Activated T-cell treated with anti-CD3 and anti-CD28 coated beads, Interleukin-2, amount 50 U/mL, for 72 hours (primary cell): ENCODE measurements around the gene RHCE. TPM values are rescaled to one million over a fixed set of nuclear protein-coding genes. Genes with fewer than 3 reads are reported as not detected.
"Not testable (repeated sequence)": the region's sequence is repeated elsewhere in the genome, so short reads cannot be mapped to it uniquely, and the experiment has no call there.

Experiments
- ATAC-seq, 2 donors: fragments of 150-1000 bp; cut with Tn5 transposase; replicated peaks in 1 of 2; 2 replicates each; pipeline ENCODE4 v1.10.0; 2021; ENCODE audit warnings: moderate library complexity in 2 of 2, mild to moderate bottlenecking in 1 of 2
- DNase-seq, 2 donors: peaks; one replicate each; pipeline ENCODE4 v3.0.0; 2021 to 2022; ENCODE audit warnings: mixed read lengths in 1 of 2
- H3K27ac Mint-ChIP-seq: one replicate; pipeline ENCODE4 v1.8.0; 2022; ENCODE audit warnings: mild to moderate bottlenecking, moderate library complexity, mixed read lengths
- H3K27me3 Mint-ChIP-seq: one replicate; pipeline ENCODE4 v1.8.0; 2022; ENCODE audit warnings: low read depth, mixed read lengths
- H3K36me3 Mint-ChIP-seq, 2 donors: one replicate each; pipeline ENCODE4 v1.8.0; 2022; ENCODE audit warnings: mixed read lengths in 2 of 2, mild to moderate bottlenecking in 1 of 2; ENCODE audit not compliant: insufficient read depth in 2 of 2
- H3K4me1 Mint-ChIP-seq: one replicate; pipeline ENCODE4 v1.8.0; 2022; ENCODE audit warnings: low read depth, mixed read lengths
- H3K4me3 Mint-ChIP-seq, 2 donors: one replicate each; pipeline ENCODE4 v1.8.0; 2022; ENCODE audit warnings: mild to moderate bottlenecking in 2 of 2, mixed read lengths in 2 of 2, moderate library complexity in 2 of 2
- H3K9me3 Mint-ChIP-seq, 2 donors: one replicate each; pipeline ENCODE4 v1.8.0; 2022; ENCODE audit warnings: mixed read lengths in 2 of 2
- total RNA-seq, 2 donors: library from RNA; stranded (reverse); gene quantifications; one replicate each; pipeline ENCODE4 v1.2.3, GENCODE V29; 2022

The RHCE gene
- total RNA-seq, 2 donors from 2014 or later: 0.72 TPM; not detected in 1

- H3K4me3 Mint-ChIP-seq, H3K27ac Mint-ChIP-seq, DNase-seq, H3K36me3 Mint-ChIP-seq, H3K27me3 Mint-ChIP-seq, H3K9me3 Mint-ChIP-seq, H3K4me1 Mint-ChIP-seq: not testable (repeated sequence)
- peak in 1 of 2 donors; percentile 32 for ATAC-seq
Observed at GRCh38 chr1:25405731-25406305, 14.8 kb downstream of the RHCE start.

DNA sequence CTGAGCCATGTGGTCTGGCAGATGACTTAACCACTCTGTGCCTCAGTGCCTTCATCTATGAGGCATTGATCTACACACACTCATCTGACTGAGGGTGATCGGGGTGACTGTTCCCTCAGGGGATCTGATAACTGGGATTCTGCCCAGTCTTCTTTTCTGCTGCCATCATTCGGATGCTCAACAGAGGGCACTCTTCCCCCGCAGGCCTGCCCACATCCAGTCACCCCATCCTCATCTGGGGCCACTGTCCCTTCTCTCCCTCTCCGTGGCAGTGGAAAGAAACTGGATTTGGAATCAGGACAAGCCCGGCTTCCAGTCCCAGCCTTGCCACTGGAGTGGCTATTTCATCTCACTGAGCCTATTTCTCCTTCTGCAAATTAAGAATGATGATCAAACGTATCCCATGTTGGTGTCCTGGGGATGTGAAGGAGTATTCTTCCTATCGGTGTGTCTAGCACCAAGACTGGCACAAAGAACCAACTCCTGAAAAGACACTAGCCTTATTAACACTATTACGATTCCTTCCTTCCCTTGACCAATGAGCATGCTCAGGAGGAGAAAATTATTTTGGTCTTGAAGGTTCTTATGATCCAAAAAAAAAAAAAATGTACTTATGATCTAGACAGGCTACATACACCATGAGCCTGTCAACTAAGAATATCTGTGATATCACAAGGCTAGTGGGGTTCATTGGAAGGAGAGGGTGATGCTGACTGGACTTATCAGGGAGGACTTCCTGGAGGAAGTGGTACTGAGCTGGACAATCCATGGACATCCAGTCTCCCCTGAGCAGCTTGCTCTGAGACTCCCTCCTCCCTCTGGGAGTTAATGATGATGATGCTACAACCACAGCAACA lies 17.4 kb downstream of the RHCE start:
- H3K4me1 Mint-ChIP-seq, H3K27ac Mint-ChIP-seq, H3K36me3 Mint-ChIP-seq, H3K4me3 Mint-ChIP-seq, H3K27me3 Mint-ChIP-seq, H3K9me3 Mint-ChIP-seq: not testable (repeated sequence)
- DNase-seq (peak in 1 of 2 donors; percentile 20), ATAC-seq (peak; percentile 77 to 81)

DNA sequence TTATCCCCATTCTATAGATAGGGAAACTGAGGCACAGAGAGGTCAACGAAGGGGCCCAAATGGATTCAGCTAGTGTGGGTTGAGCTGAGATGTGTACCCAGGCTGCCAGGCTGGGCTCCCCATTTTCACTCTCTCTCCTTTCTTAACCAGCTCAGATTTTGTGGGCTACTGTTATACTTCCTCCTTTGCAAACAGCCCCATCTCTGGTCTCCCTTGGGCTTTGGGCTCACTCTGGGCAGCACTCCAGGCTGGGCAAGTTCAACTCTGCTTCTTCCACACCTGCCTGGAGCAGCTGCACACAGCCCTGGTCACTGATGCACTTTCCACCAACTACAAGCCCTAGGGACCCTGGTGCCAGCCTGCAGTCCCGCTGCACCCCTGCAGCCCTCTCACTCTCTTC lies 22.5 kb downstream of the RHCE start:
- DNase-seq, H3K27me3 Mint-ChIP-seq, H3K36me3 Mint-ChIP-seq, H3K4me3 Mint-ChIP-seq, ATAC-seq, H3K27ac Mint-ChIP-seq, H3K9me3 Mint-ChIP-seq, H3K4me1 Mint-ChIP-seq: not testable (repeated sequence)

DNA sequence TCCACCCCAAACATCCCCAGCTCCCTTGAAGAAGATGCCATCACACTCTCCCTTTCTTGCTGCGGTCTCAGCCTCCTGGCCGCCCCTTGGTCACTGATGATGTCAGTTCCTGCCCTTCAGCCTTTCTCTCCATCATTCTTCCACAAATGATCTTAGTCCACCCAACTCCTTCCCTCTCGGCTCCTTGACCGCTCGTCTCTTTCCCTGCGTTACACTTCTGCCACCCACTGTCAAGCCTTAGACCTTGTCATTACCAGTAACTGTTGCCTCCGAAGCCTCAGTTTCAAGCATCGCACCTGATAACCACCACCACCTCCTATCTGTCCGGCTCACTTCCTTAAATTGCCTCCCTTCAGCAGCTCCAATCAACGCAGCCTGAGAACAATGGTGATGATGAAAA lies 23.1 kb downstream of the RHCE start:
- DNase-seq, H3K4me3 Mint-ChIP-seq, H3K4me1 Mint-ChIP-seq, ATAC-seq, H3K27me3 Mint-ChIP-seq, H3K9me3 Mint-ChIP-seq, H3K36me3 Mint-ChIP-seq, H3K27ac Mint-ChIP-seq: not testable (repeated sequence)

GRCh38 chr1:25392841-25393240 lies 27.8 kb downstream of the RHCE start:
- no peak for DNase-seq
- H3K27me3 Mint-ChIP-seq: no peaks in the 10 kb centered on the region
- no peak overlapping the region for H3K4me3 Mint-ChIP-seq
- H3K4me1 Mint-ChIP-seq: no peaks in the 10 kb centered on the region
- no peak for ATAC-seq
- no peak overlapping the region for H3K27ac Mint-ChIP-seq
- H3K9me3 Mint-ChIP-seq: no peaks in the 10 kb centered on the region
- no peaks in the 10 kb centered on the region for H3K36me3 Mint-ChIP-seq

GRCh38 chr1:25389721-25390120 lies 30.9 kb downstream of the RHCE start:
- not testable (repeated sequence) for DNase-seq

DNA sequence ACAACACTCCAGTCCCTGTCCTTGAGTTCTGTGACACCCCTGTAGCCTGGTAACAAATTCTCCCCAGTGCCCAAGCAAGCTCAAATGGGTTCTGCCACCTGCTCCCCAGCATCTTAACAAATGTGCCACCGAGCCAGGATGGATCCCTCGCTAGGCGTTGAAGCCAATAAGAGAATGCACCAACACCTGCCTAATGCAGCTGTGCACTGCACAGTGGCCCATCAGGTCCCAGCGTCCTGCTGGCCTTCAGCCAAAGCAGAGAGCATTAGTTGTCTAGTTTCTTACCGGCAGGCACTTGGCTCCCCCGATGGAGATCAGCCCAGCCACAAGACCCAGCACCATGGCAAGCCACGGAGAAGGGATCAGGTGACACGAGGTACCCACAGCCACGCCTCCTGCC lies 31.9 kb downstream of the RHCE start:
- not testable (repeated sequence) for H3K4me1 Mint-ChIP-seq, H3K27ac Mint-ChIP-seq, ATAC-seq

More at GRCh38 chr1:25389721-25390120, 30.9 kb downstream of the RHCE start:
- H3K4me1 Mint-ChIP-seq, H3K9me3 Mint-ChIP-seq, H3K4me3 Mint-ChIP-seq, H3K27ac Mint-ChIP-seq, H3K36me3 Mint-ChIP-seq, ATAC-seq, H3K27me3 Mint-ChIP-seq: not testable (repeated sequence)

DNA sequence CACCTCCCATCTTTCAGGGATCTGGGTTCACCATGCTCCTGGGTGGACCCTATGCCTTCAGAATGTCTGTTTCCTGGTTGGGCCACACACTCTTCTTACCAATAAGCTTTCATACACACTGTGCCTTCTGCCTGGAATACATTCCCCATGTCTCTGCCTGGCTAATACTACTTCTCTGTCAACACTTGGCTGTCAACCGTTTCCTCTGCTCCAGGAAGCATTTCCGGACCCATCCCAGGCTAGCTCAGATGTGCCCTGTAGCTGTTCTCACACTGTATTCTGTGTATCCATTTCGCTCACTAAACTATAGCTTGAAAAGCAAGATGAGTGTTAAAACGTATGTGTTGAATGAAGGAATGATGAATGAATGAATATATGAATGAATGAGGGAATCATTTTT lies 33.5 kb downstream of the RHCE start:
- H3K27me3 Mint-ChIP-seq, H3K4me1 Mint-ChIP-seq, H3K36me3 Mint-ChIP-seq, DNase-seq, H3K9me3 Mint-ChIP-seq, H3K4me3 Mint-ChIP-seq, ATAC-seq, H3K27ac Mint-ChIP-seq: not testable (repeated sequence)

More for the DNA sequence above, 31.9 kb downstream of the RHCE start:
- not testable (repeated sequence) for DNase-seq, H3K9me3 Mint-ChIP-seq, H3K36me3 Mint-ChIP-seq, H3K4me3 Mint-ChIP-seq, H3K27me3 Mint-ChIP-seq

DNA sequence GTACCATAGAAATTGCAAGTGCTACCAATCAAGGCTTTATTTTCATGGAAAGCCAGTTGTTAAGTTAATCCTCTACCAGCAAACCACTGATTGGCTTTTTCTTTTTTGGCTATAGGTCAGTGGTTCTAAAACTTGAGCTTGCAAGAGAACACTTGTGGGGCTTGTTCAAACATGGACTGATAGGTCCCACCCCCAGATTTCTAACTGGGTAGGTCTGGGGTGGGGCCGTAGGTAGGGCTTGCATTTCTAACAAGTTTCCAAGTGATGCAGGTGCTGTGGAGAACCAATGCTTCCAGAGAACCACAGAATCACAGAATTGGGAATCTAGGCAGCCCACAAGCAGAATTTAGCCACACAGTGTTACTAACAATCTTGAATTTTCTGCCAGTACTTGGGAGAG lies 36.8 kb downstream of the RHCE start:
- H3K27ac Mint-ChIP-seq, ATAC-seq, H3K36me3 Mint-ChIP-seq, H3K4me1 Mint-ChIP-seq, H3K27me3 Mint-ChIP-seq, H3K9me3 Mint-ChIP-seq, H3K4me3 Mint-ChIP-seq, DNase-seq: not testable (repeated sequence)

DNA sequence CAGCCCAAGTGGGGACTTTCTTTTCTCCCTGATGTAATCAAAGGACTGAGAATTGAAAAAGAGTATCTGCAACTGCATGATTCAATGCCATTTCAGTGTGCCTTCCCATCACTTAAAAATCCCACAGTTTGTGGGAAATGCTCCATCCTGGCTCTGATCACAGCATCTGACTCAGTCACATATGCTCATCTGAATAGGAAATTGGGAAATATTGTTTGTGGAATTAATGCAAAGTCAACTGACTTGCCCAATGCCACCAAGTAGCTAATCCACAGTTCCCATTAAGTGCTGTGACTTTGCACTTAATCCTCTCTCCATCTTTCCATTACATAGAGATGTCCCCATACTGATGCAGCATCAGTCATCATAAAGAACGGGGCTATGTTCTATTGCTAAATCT lies 37.5 kb downstream of the RHCE start:
- H3K36me3 Mint-ChIP-seq, H3K4me3 Mint-ChIP-seq, H3K27ac Mint-ChIP-seq, DNase-seq, H3K4me1 Mint-ChIP-seq, H3K27me3 Mint-ChIP-seq, H3K9me3 Mint-ChIP-seq, ATAC-seq: not testable (repeated sequence)

GRCh38 chr1:25382543-25382942 lies 38.1 kb downstream of the RHCE start:
- H3K36me3 Mint-ChIP-seq, ATAC-seq, H3K27ac Mint-ChIP-seq, H3K27me3 Mint-ChIP-seq, H3K4me1 Mint-ChIP-seq, H3K4me3 Mint-ChIP-seq, DNase-seq, H3K9me3 Mint-ChIP-seq: not testable (repeated sequence)

GRCh38 chr1:25378367-25378766 lies 42.3 kb downstream of the RHCE start:
- not testable (repeated sequence) for H3K36me3 Mint-ChIP-seq, H3K4me3 Mint-ChIP-seq, DNase-seq, ATAC-seq, H3K27ac Mint-ChIP-seq, H3K9me3 Mint-ChIP-seq, H3K4me1 Mint-ChIP-seq, H3K27me3 Mint-ChIP-seq

GRCh38 chr1:25371757-25372156 lies 48.9 kb downstream of the RHCE start:
- H3K9me3 Mint-ChIP-seq, H3K4me3 Mint-ChIP-seq, H3K27me3 Mint-ChIP-seq, H3K27ac Mint-ChIP-seq, ATAC-seq, H3K4me1 Mint-ChIP-seq, H3K36me3 Mint-ChIP-seq, DNase-seq: not testable (repeated sequence)
